K562 (cell line): ENCODE results near the gene NDUFAF8. TPM values are rescaled to one million over a fixed set of nuclear protein-coding genes. Genes with fewer than 3 reads are reported as not detected.

Source experiments
- ATAC-seq: fragments of 200-7000 bp; cut with Tn5 transposase; 3 replicates; pipeline ENCODE4 v1.9.1; 2020; ENCODE audit warnings: moderate library complexity
- BruUV-seq: library from RNA; stranded (reverse); fragments of 400-500 nt; replicated peaks from 2 replicates; lab custom pipeline; 2021; lab: Mats Ljungman, UMichigan
- CTCF ChIA-PET: fragments of 300-600 bp; formaldehyde crosslinking; extraction: SDS; loops from one replicate; lab custom pipeline; 2021; ENCODE audit warnings: low intra/inter-chr PET ratio; lab: Yijun Ruan, JAX
- POLR2A ChIA-PET: fragments of 300-600, 350-650 bp; sonication (Branson Sonifier 250); formaldehyde crosslinking; extraction: SDS; loops from one replicate; lab custom pipeline; 2021; ENCODE audit warnings: antibody characterized with exemption, inconsistent platforms; lab: Yijun Ruan, JAX
- DNase-seq, 4 experiments: peaks; one replicate each; pipeline versions ENCODE4 v3.0.0 to v3.0.0-alpha.2; 2011 to 2018; ENCODE audit warnings: low spot score in 3 of 4, mixed read lengths in 3 of 4; ENCODE audit errors: extremely low read depth in 1 of 4
- FAIRE-seq: peaks from 2 replicates; lab custom pipeline; 2011; peaks lifted over from hg19 to GRCh38; lab: Jason Lieb, UNC
- H2AFZ ChIP-seq: 2 replicates; pipeline ENCODE4 v1.6.0; 2011; ENCODE audit warnings: low read depth, low read length, control low read depth, inconsistent platforms
- H3K27ac ChIP-seq: fragments of 200-600 bp; 3 replicates; pipeline ENCODE4 v1.8.0; 2011; ENCODE audit warnings: low read depth, mild to moderate bottlenecking, control low read depth, inconsistent platforms, low read length, moderate library complexity, mixed read lengths; ENCODE audit errors: extremely low read depth
- H3K27me3 ChIP-seq, 2 experiments: fragments of 300-600 bp in 1 of 2; 2 replicates in 1 of 2; 3 replicates in 1 of 2; pipeline versions ENCODE4 v1.6.0 to v1.8.0; 2011; ENCODE audit warnings: inconsistent platforms in 2 of 2, low read length in 2 of 2, mild to moderate bottlenecking in 1 of 2, mixed read lengths in 1 of 2, moderate library complexity in 1 of 2; ENCODE audit not compliant: control insufficient read depth in 2 of 2, insufficient read depth in 2 of 2
- H3K36me3 ChIP-seq: fragments of 300-600 bp; 3 replicates; pipeline ENCODE4 v1.8.0; 2011; ENCODE audit warnings: mild to moderate bottlenecking, low read length, inconsistent platforms; ENCODE audit not compliant: control insufficient read depth, insufficient read depth
- H3K4me1 ChIP-seq, 2 experiments: fragments of 200-600 bp in 1 of 2; replicated peaks in 1 of 2; 2 replicates in 1 of 2; 3 replicates in 1 of 2; pipeline versions ENCODE4 v1.5.1 to v1.8.0; 2011; ENCODE audit warnings: inconsistent platforms in 2 of 2, low read length in 2 of 2, mild to moderate bottlenecking in 1 of 2, mixed read lengths in 1 of 2, moderate library complexity in 1 of 2; ENCODE audit not compliant: control insufficient read depth in 2 of 2, insufficient read depth in 2 of 2
- H3K4me2 ChIP-seq: 2 replicates; pipeline ENCODE4 v1.6.1; 2011; ENCODE audit warnings: low read length, control low read depth, inconsistent platforms, mixed read lengths; ENCODE audit not compliant: insufficient read depth
- H3K4me3 ChIP-seq: fragments of 200-600 bp; sonication (generic), shearing (Covaris generic); 2 replicates; pipeline ENCODE4 v1.5.1; 2016; ENCODE audit warnings: control low read depth, inconsistent platforms
- H3K79me2 ChIP-seq: fragments of 200-600 bp; 3 replicates; pipeline ENCODE4 v1.8.0; 2011; ENCODE audit warnings: low read length, inconsistent platforms; ENCODE audit not compliant: control insufficient read depth, insufficient read depth
- H3K9ac ChIP-seq, 2 experiments: 2 replicates each; pipeline versions ENCODE4 v1.6.0 to v1.6.1; 2011; ENCODE audit warnings: low read depth in 2 of 2, low read length in 2 of 2, control low read depth in 1 of 2, inconsistent platforms in 1 of 2, mild to moderate bottlenecking in 1 of 2, mixed read lengths in 1 of 2; ENCODE audit not compliant: insufficient read depth in 1 of 2
- H3K9me1 ChIP-seq: one replicate; pipeline ENCODE4 v1.6.0; 2011; ENCODE audit warnings: inconsistent platforms, mild to moderate bottlenecking, low read length, moderate library complexity; ENCODE audit not compliant: control insufficient read depth, insufficient read depth
- H3K9me3 ChIP-seq: replicated peaks from 2 replicates; pipeline ENCODE4 v1.5.1; 2011; ENCODE audit warnings: low read depth, low read length, inconsistent platforms; ENCODE audit not compliant: control insufficient read depth, insufficient read depth
- H4K20me1 ChIP-seq: replicated peaks from 2 replicates; pipeline ENCODE4 v1.6.1; 2011; ENCODE audit warnings: low read length, inconsistent platforms, mixed read lengths; ENCODE audit not compliant: control insufficient read depth, insufficient read depth
- POLR2G ChIP-seq: fragments of 200-400 bp; formaldehyde crosslinking; IDR thresholded peaks from 2 replicates; pipeline ENCODE4 v1.6.1; 2017; ENCODE audit warnings: low read depth, mild to moderate bottlenecking, antibody characterized with exemption, low read length, moderate library complexity
- ZNF232 ChIP-seq: sonication (generic); formaldehyde crosslinking; IDR thresholded peaks from 2 replicates; pipeline ENCODE4 v1.8.0; 2022; ENCODE audit warnings: mild to moderate bottlenecking, missing genetic modification reagents
- whole genome bisulfite sequencing: fragments of 100-300 bp; shearing (Covaris generic); methylation state at CpG from one replicate; pipeline ENCODE4 v1.1.6; 2016; ENCODE audit warnings: low coverage, mixed read lengths; ENCODE audit not compliant: insufficient coverage; ENCODE audit errors: missing lambda C conversion rate; 5-methylcytosine and 5-hydroxymethylcytosine counted together
- in situ Hi-C: fragments of 300-500 bp; cut with MboI; formaldehyde crosslinking; loops from 4 replicates; pipeline ENCODE4 v1.15.0; 2018; ENCODE audit warnings: inconsistent platforms, mixed read lengths
- intact Hi-C: fragments of 100-400 bp; cut with micrococcal nuclease; formaldehyde crosslinking; loops from 2 replicates; pipeline ENCODE4 v1.14.2; 2022
- polyA plus RNA-seq, 8 experiments: library from polyadenylated mRNA; depleted of rRNA in 4 of 8; stranded (reverse) in 5 of 8; unstranded in 3 of 8; fragments of >200 nt; fragmentation: Nextera tagmentation in 2 of 8; fragmentation: Illumina TruSeq in 1 of 8; extraction: Ambion mirVana in 2 of 8; extraction: Trizol in 1 of 8; gene quantifications; 2 replicates each; pipeline versions ENCODE4 v1.2.1 to v1.2.3, GENCODE V29; 2011 to 2014; ENCODE audit warnings: inconsistent platforms in 1 of 8, missing spikeins in 1 of 8
- total RNA-seq, 7 experiments: library from RNA; depleted of rRNA in 6 of 7; stranded (reverse); fragments of >200 nt in 6 of 7; fragmentation: Illumina TruSeq in 2 of 7; extraction: Trizol in 2 of 7; gene quantifications; 2 replicates each; pipeline versions ENCODE4 v1.2.1 to v1.2.3, GENCODE V29; 2011 to 2021; ENCODE audit warnings: low replicate concordance in 1 of 7
- TF ChIP-seq, protein P1 (sequence below): sonication (generic); formaldehyde crosslinking; IDR thresholded peaks from 2 replicates; pipeline ENCODE4 v1.8.0; 2023; ENCODE audit warnings: missing genetic modification reagents, mild to moderate bottlenecking, borderline replicate concordance

The NDUFAF8 gene
- total and polyA plus RNA-seq, 9 of the 15 experiments (the other 6 are each of a cell fraction or from before 2014, with no cell fraction given), result 13.5 to 144 (median 90.0) TPM

DNA sequence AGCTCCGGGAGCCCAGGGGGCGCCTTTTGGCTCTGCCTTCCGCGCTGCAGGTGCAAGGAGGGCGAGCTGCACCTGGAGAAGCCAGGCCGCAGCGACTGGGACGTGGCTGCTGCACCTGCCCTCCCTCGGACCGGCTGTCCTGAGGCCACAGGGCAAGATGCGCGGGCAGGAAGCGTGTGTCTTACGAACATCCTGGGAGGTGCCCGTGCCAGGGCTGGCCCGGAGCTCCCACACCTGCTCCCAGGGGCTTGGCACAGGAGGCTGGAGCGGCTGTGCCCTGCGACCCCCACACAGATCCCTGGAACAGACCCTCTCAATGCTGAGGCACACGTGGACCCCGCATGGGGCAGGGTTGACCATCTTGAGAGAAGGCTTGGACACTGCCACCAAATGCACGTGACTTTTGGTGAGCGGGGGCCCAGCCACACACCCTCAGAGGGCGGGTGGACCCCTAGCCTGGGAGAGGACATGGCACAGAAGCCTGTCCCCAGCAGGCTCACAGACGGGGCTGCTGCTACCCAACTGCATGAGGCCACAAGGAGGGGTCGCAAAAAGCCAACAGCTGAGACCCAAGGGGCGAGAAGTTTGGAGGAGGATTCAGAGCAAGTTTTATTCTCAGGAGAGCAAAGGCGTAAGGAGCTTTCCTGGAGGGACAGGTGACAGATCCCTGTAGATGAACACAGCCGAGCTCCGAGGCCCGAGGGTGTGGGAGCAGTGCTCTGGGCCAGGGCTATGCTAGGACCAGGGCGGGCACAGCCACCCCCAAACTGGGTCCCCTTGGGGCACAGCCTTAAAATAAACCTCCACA lies 11.4 kb downstream of the NDUFAF8 start:
- no peaks in the 10 kb centered on the region; the same call in 1 of the 2 replicates for H4K20me1 ChIP-seq
- 92% methylated on average over 27 of the region's 31 CpGs for WGBS
- H3K4me2 ChIP-seq, result no peak overlapping the region

More for the DNA sequence above, 11.4 kb downstream of the NDUFAF8 start:
- BruUV-seq, result no TSS peak
- no peak overlapping the region for H3K27ac ChIP-seq
- peaks cover 27% of the 10 kb centered on the region; the same call in 1 of the 3 replicates for H3K36me3 ChIP-seq
- no peak for DNase-seq
- H3K4me3 ChIP-seq, result no peak overlapping the region
- no peaks in the 10 kb centered on the region for H3K79me2 ChIP-seq
- POLR2A ChIA-PET, result interaction anchor here (0.6 to 1.0 kb wide), 4 partner anchors 154 to 284 kb away, joined by 3 to 4 read pairs (median 4); no protein-coding TSS in a partner anchor
- FAIRE-seq, result no peak
- no peak overlapping the region; a peak in 1 of 4 replicates for H3K9ac ChIP-seq
- H3K9me3 ChIP-seq, result no peaks in the 10 kb centered on the region
- in situ Hi-C loops, result no loop called here
- TF ChIP-seq, protein P1, sequence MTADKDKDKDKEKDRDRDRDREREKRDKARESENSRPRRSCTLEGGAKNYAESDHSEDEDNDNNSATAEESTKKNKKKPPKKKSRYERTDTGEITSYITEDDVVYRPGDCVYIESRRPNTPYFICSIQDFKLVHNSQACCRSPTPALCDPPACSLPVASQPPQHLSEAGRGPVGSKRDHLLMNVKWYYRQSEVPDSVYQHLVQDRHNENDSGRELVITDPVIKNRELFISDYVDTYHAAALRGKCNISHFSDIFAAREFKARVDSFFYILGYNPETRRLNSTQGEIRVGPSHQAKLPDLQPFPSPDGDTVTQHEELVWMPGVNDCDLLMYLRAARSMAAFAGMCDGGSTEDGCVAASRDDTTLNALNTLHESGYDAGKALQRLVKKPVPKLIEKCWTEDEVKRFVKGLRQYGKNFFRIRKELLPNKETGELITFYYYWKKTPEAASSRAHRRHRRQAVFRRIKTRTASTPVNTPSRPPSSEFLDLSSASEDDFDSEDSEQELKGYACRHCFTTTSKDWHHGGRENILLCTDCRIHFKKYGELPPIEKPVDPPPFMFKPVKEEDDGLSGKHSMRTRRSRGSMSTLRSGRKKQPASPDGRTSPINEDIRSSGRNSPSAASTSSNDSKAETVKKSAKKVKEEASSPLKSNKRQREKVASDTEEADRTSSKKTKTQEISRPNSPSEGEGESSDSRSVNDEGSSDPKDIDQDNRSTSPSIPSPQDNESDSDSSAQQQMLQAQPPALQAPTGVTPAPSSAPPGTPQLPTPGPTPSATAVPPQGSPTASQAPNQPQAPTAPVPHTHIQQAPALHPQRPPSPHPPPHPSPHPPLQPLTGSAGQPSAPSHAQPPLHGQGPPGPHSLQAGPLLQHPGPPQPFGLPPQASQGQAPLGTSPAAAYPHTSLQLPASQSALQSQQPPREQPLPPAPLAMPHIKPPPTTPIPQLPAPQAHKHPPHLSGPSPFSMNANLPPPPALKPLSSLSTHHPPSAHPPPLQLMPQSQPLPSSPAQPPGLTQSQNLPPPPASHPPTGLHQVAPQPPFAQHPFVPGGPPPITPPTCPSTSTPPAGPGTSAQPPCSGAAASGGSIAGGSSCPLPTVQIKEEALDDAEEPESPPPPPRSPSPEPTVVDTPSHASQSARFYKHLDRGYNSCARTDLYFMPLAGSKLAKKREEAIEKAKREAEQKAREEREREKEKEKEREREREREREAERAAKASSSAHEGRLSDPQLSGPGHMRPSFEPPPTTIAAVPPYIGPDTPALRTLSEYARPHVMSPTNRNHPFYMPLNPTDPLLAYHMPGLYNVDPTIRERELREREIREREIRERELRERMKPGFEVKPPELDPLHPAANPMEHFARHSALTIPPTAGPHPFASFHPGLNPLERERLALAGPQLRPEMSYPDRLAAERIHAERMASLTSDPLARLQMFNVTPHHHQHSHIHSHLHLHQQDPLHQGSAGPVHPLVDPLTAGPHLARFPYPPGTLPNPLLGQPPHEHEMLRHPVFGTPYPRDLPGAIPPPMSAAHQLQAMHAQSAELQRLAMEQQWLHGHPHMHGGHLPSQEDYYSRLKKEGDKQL (CRISPR knock-in tag), result no peak
- TF ChIP-seq ZNF232 (CRISPR knock-in tag), result no peak
- TF ChIP-seq POLR2G, result peak; percentile 62
- TF ChIP-seq, all 486 proteins: peak for 1
- Histone ChIP-seq H3K27me3 (no peaks in the 10 kb centered on the region), H3K9me1 (no peaks in the 10 kb centered on the region), H2AFZ (no peak overlapping the region), H3K4me1 (peaks cover 0 to 48% of the 10 kb centered on the region in 2 experiments; a peak in 2 of 5 replicates)
- CTCF ChIA-PET, result no interaction called here
- intact Hi-C loops, result loop anchor here (5.0 kb wide), 1 partner anchor 42 kb away; no protein-coding TSS in a partner anchor
- ATAC-seq, result no peak
